K562 (cell line): ENCODE data around the gene ZNF585A. TPM values are rescaled to one million over a fixed set of nuclear protein-coding genes. Genes with fewer than 3 reads are reported as not detected.
A peak's percentile ranks its signal among the peaks of the same experiment; 100 is the strongest.

ENCODE experiments used
- ATAC-seq: fragments of 200-7000 bp; cut with Tn5 transposase; 3 replicates; pipeline ENCODE4 v1.9.1; 2020; ENCODE audit warnings: moderate library complexity
- Bru-seq: library from RNA; stranded (reverse); fragments of 400-500 nt; gene quantifications from one replicate; lab custom pipeline; 2021; lab: Mats Ljungman, UMichigan
- BruChase-seq, 2 experiments: library from RNA; stranded (reverse); fragments of 400-500 nt; gene quantifications; one replicate each; lab custom pipeline; 2021; lab: Mats Ljungman, UMichigan
- BruUV-seq: library from RNA; stranded (reverse); fragments of 400-500 nt; replicated peaks from 2 replicates; lab custom pipeline; 2021; lab: Mats Ljungman, UMichigan
- CTCF ChIA-PET: fragments of 300-600 bp; formaldehyde crosslinking; extraction: SDS; loops from one replicate; lab custom pipeline; 2021; ENCODE audit warnings: low intra/inter-chr PET ratio; lab: Yijun Ruan, JAX
- POLR2A ChIA-PET: fragments of 300-600, 350-650 bp; sonication (Branson Sonifier 250); formaldehyde crosslinking; extraction: SDS; loops from one replicate; lab custom pipeline; 2021; ENCODE audit warnings: antibody characterized with exemption, inconsistent platforms; lab: Yijun Ruan, JAX
- DNase-seq, 4 experiments: peaks; one replicate each; pipeline versions ENCODE4 v3.0.0 to v3.0.0-alpha.2; 2011 to 2018; ENCODE audit warnings: low spot score in 3 of 4, mixed read lengths in 3 of 4; ENCODE audit errors: extremely low read depth in 1 of 4
- FAIRE-seq: peaks from 2 replicates; lab custom pipeline; 2011; peaks lifted over from hg19 to GRCh38; lab: Jason Lieb, UNC
- H2AFZ ChIP-seq: 2 replicates; pipeline ENCODE4 v1.6.0; 2011; ENCODE audit warnings: low read depth, low read length, control low read depth, inconsistent platforms
- H3K27ac ChIP-seq: fragments of 200-600 bp; 3 replicates; pipeline ENCODE4 v1.8.0; 2011; ENCODE audit warnings: low read depth, mild to moderate bottlenecking, control low read depth, inconsistent platforms, low read length, moderate library complexity, mixed read lengths; ENCODE audit errors: extremely low read depth
- H3K27me3 ChIP-seq, 2 experiments: fragments of 300-600 bp in 1 of 2; 2 replicates in 1 of 2; 3 replicates in 1 of 2; pipeline versions ENCODE4 v1.6.0 to v1.8.0; 2011; ENCODE audit warnings: inconsistent platforms in 2 of 2, low read length in 2 of 2, mild to moderate bottlenecking in 1 of 2, mixed read lengths in 1 of 2, moderate library complexity in 1 of 2; ENCODE audit not compliant: control insufficient read depth in 2 of 2, insufficient read depth in 2 of 2
- H3K36me3 ChIP-seq: fragments of 300-600 bp; 3 replicates; pipeline ENCODE4 v1.8.0; 2011; ENCODE audit warnings: mild to moderate bottlenecking, low read length, inconsistent platforms; ENCODE audit not compliant: control insufficient read depth, insufficient read depth
- H3K4me1 ChIP-seq, 2 experiments: fragments of 200-600 bp in 1 of 2; replicated peaks in 1 of 2; 2 replicates in 1 of 2; 3 replicates in 1 of 2; pipeline versions ENCODE4 v1.5.1 to v1.8.0; 2011; ENCODE audit warnings: inconsistent platforms in 2 of 2, low read length in 2 of 2, mild to moderate bottlenecking in 1 of 2, mixed read lengths in 1 of 2, moderate library complexity in 1 of 2; ENCODE audit not compliant: control insufficient read depth in 2 of 2, insufficient read depth in 2 of 2
- H3K4me2 ChIP-seq: 2 replicates; pipeline ENCODE4 v1.6.1; 2011; ENCODE audit warnings: low read length, control low read depth, inconsistent platforms, mixed read lengths; ENCODE audit not compliant: insufficient read depth
- H3K4me3 ChIP-seq: fragments of 200-600 bp; sonication (generic), shearing (Covaris generic); 2 replicates; pipeline ENCODE4 v1.5.1; 2016; ENCODE audit warnings: control low read depth, inconsistent platforms
- H3K79me2 ChIP-seq: fragments of 200-600 bp; 3 replicates; pipeline ENCODE4 v1.8.0; 2011; ENCODE audit warnings: low read length, inconsistent platforms; ENCODE audit not compliant: control insufficient read depth, insufficient read depth
- H3K9ac ChIP-seq, 2 experiments: 2 replicates each; pipeline versions ENCODE4 v1.6.0 to v1.6.1; 2011; ENCODE audit warnings: low read depth in 2 of 2, low read length in 2 of 2, control low read depth in 1 of 2, inconsistent platforms in 1 of 2, mild to moderate bottlenecking in 1 of 2, mixed read lengths in 1 of 2; ENCODE audit not compliant: insufficient read depth in 1 of 2
- H3K9me1 ChIP-seq: one replicate; pipeline ENCODE4 v1.6.0; 2011; ENCODE audit warnings: inconsistent platforms, mild to moderate bottlenecking, low read length, moderate library complexity; ENCODE audit not compliant: control insufficient read depth, insufficient read depth
- H3K9me3 ChIP-seq: replicated peaks from 2 replicates; pipeline ENCODE4 v1.5.1; 2011; ENCODE audit warnings: low read depth, low read length, inconsistent platforms; ENCODE audit not compliant: control insufficient read depth, insufficient read depth
- H4K20me1 ChIP-seq: replicated peaks from 2 replicates; pipeline ENCODE4 v1.6.1; 2011; ENCODE audit warnings: low read length, inconsistent platforms, mixed read lengths; ENCODE audit not compliant: control insufficient read depth, insufficient read depth
- CREB1 ChIP-seq, 2 experiments: sonication (generic) in 1 of 2; formaldehyde crosslinking in 1 of 2; IDR thresholded peaks; 2 replicates each; pipeline versions ENCODE4 v1.6.1 to v1.8.0; 2012 to 2022; ENCODE audit warnings: inconsistent platforms in 1 of 2, mild to moderate bottlenecking in 1 of 2, missing genetic modification reagents in 1 of 2, moderate library complexity in 1 of 2
- CXXC5 ChIP-seq: fragments of 250-450 bp; sonication (Bioruptor Pico); IDR thresholded peaks from 2 replicates; pipeline ENCODE4 v1.8.0; 2022; ENCODE audit warnings: inconsistent platforms, mild to moderate bottlenecking, moderate library complexity
- KHSRP ChIP-seq: fragments of 450-650 bp; IDR thresholded peaks from 2 replicates; pipeline ENCODE4 v1.6.1; 2017
- POLR2H ChIP-seq: IDR thresholded peaks from 2 replicates; pipeline ENCODE4 v1.6.1; 2016; ENCODE audit warnings: missing genetic modification characterization, low read depth, mild to moderate bottlenecking, control low read depth, missing compliant biosample characterization, moderate library complexity
- ZBTB43 ChIP-seq: sonication (generic); formaldehyde crosslinking; IDR thresholded peaks from 2 replicates; pipeline ENCODE4 v1.8.0; 2023; ENCODE audit warnings: mild to moderate bottlenecking, missing genetic modification reagents
- ZKSCAN8 ChIP-seq: fragments of 200-800 bp; sonication (Bioruptor generic); IDR thresholded peaks from 2 replicates; pipeline ENCODE4 v1.6.1; 2016; ENCODE audit warnings: missing genetic modification characterization, missing compliant biosample characterization
- ZNF395 ChIP-seq: fragments of 200-800 bp; sonication (Bioruptor generic); IDR thresholded peaks from 2 replicates; pipeline ENCODE4 v1.6.1; 2017; ENCODE audit warnings: missing genetic modification characterization, missing compliant biosample characterization
- ZNF644 ChIP-seq: fragments of 200-800 bp; sonication (Bioruptor generic); IDR thresholded peaks from 2 replicates; pipeline ENCODE4 v1.6.1; 2016; ENCODE audit warnings: low read depth, missing genetic modification characterization, missing compliant biosample characterization
- WGBS: fragments of 100-300 bp; shearing (Covaris generic); methylation state at CpG from one replicate; pipeline ENCODE4 v1.1.6; 2016; ENCODE audit warnings: low coverage, mixed read lengths; ENCODE audit not compliant: insufficient coverage; ENCODE audit errors: missing lambda C conversion rate; 5-methylcytosine and 5-hydroxymethylcytosine counted together
- in situ Hi-C: fragments of 300-500 bp; cut with MboI; formaldehyde crosslinking; loops from 4 replicates; pipeline ENCODE4 v1.15.0; 2018; ENCODE audit warnings: inconsistent platforms, mixed read lengths
- intact Hi-C: fragments of 100-400 bp; cut with micrococcal nuclease; formaldehyde crosslinking; loops from 2 replicates; pipeline ENCODE4 v1.14.2; 2022
- long read RNA-seq, 3 experiments: library from polyadenylated mRNA in 2 of 3; library from RNA in 1 of 3; unstranded in 2 of 3; stranded (forward) in 1 of 3; transcript quantifications; one replicate each; pipeline ENCODE4 v2.0.0, GENCODE V29; 2019 to 2022
- polyA minus RNA-seq, 3 experiments: library from RNA; depleted of rRNA, polyadenylated mRNA; stranded (reverse); fragments of >200 nt; gene quantifications; 2 replicates each; pipeline ENCODE4 v1.2.3, GENCODE V29; 2011
- polyA plus RNA-seq, 8 experiments: library from polyadenylated mRNA; depleted of rRNA in 4 of 8; stranded (reverse) in 5 of 8; unstranded in 3 of 8; fragments of >200 nt; fragmentation: Nextera tagmentation in 2 of 8; fragmentation: Illumina TruSeq in 1 of 8; extraction: Ambion mirVana in 2 of 8; extraction: Trizol in 1 of 8; gene quantifications; 2 replicates each; pipeline versions ENCODE4 v1.2.1 to v1.2.3, GENCODE V29; 2011 to 2014; ENCODE audit warnings: inconsistent platforms in 1 of 8, missing spikeins in 1 of 8
- total RNA-seq, 7 experiments: library from RNA; depleted of rRNA in 6 of 7; stranded (reverse); fragments of >200 nt in 6 of 7; fragmentation: Illumina TruSeq in 2 of 7; extraction: Trizol in 2 of 7; gene quantifications; 2 replicates each; pipeline versions ENCODE4 v1.2.1 to v1.2.3, GENCODE V29; 2011 to 2021; ENCODE audit warnings: low replicate concordance in 1 of 7

The ZNF585A gene
- 1.3 and 3.3 TPM in 2 replicates for total RNA-seq (2011; cell fraction: chromatin; rRNA removed; ENCODE audit: low replicate concordance)
- total RNA-seq (2011; cell fraction: nucleolus; rRNA removed), result 0.67 and 1.4 TPM in 2 replicates
- 1.8 and 2.7 TPM in 2 replicates for total RNA-seq (2011; cell fraction: nucleoplasm; rRNA removed)
- total RNA-seq (2014; rRNA removed), result 3.0 and 5.6 TPM in 2 replicates
- 10.0 and 12.0 TPM in 2 replicates for total RNA-seq (2014; rRNA removed; fragmentation: Illumina TruSeq; extraction: Trizol)
- total RNA-seq (2015; rRNA removed; fragmentation: Illumina TruSeq; extraction: Trizol), result 5.6 and 6.3 TPM in 2 replicates
- 4.9 and 6.1 TPM in 2 replicates for total RNA-seq (2021)
- polyA plus RNA-seq (2011; rRNA removed), result 6.2 and 6.4 TPM in 2 replicates
- 2.2 and 5.2 TPM in 2 replicates for polyA plus RNA-seq (2011; cell fraction: cytosol; rRNA removed)
- 2.2 and 4.0 TPM in 2 replicates for polyA plus RNA-seq (2011; cell fraction: nucleus; rRNA removed)
- 8.8 and 14.6 TPM in 2 replicates for polyA plus RNA-seq (2012)
- polyA plus RNA-seq (2014; fragmentation: Illumina TruSeq; extraction: Trizol), result 7.1 and 8.5 TPM in 2 replicates
- 10 to 100 TPM; 29.6 to 31.0 TPM for polyA plus RNA-seq (2014; fragmentation: Nextera tagmentation; extraction: Ambion mirVana)
- 8.5 and 9.1 TPM in 2 replicates for polyA plus RNA-seq (2014; rRNA removed)
- polyA minus RNA-seq (2011; rRNA and poly(A)+ RNA removed), result 0.84 and 2.7 TPM in 2 replicates
- polyA minus RNA-seq (2011; cell fraction: cytosol; rRNA and poly(A)+ RNA removed), result 0.19 and 0.46 TPM in 2 replicates
- 0.54 and 2.1 TPM in 2 replicates for polyA minus RNA-seq (2011; cell fraction: nucleus; rRNA and poly(A)+ RNA removed)
- Bru-seq, nascent RNA, result percentile 40 among the genes with signal in this experiment
- percentile 54 among the genes with signal in this experiment for BruChase-seq, experiment 1, labeled RNA remaining after a 2-hour chase
- BruChase-seq, experiment 2, labeled RNA remaining after a 6-hour chase, result percentile 59 among the genes with signal in this experiment
- long read RNA-seq, experiment 1, full-length matches to known transcripts, result 14 of 17 reads
- long read RNA-seq, experiment 1, partial matches to known transcripts, result 0 of 17 reads
- long read RNA-seq, experiment 1, other reads (novel, unspliced or antisense), result 3 of 17 reads
- long read RNA-seq, experiment 2, full-length matches to known transcripts, result 3 of 3 reads
- long read RNA-seq, experiment 2, partial matches to known transcripts, result 0 of 3 reads
- long read RNA-seq, experiment 2, other reads (novel, unspliced or antisense), result 0 of 3 reads
- long read RNA-seq, experiment 3, transcript ZNF585A-205 (3 exons, 596 nt), result major isoform, 7 of 7 reads
- long read RNA-seq, experiment 3, partial matches to known transcripts, result 0 of 7 reads
- long read RNA-seq, experiment 3, other reads (novel, unspliced or antisense), result 0 of 7 reads

- Histone ChIP-seq H3K9ac (peak within 1 kb of the TSS in 1 of 2 experiments; percentile 55; a peak in 2 of 4 replicates), H3K4me1 (no peaks in the 10 kb centered on the region), H3K79me2 (no peaks in the 10 kb centered on the region), H3K27ac (peak within 1 kb of the TSS; percentile 40; the same call in 2 of the 3 replicates), H3K9me1 (no peaks in the 10 kb centered on the region), H2AFZ (peak within 1 kb of the TSS; percentile 92), H3K27me3 (no peaks in the 10 kb centered on the region), H3K9me3 (peaks cover 7% of the 10 kb centered on the region), H3K4me2 (peak within 1 kb of the TSS; percentile 74), H3K36me3 (no peaks in the 10 kb centered on the region), H4K20me1 (no peaks in the 10 kb centered on the region), H3K4me3 (peak within 1 kb of the TSS; percentile 47)
- intact Hi-C loops, result no loop called here
- ATAC-seq, result peak; percentile 100
- in situ Hi-C loops, result no loop called here
- peak; percentile 71 to 94 (median 80) for DNase-seq
- POLR2A ChIA-PET, result interaction anchor here (0.6 kb wide), 1 partner anchor 713 kb away, joined by 3 read pairs; no protein-coding TSS in a partner anchor
- CTCF ChIA-PET, result no interaction called here
- peak; percentile 98 for FAIRE-seq
- BruUV-seq, result no TSS peak
- 2% methylated on average over 29 of the region's 30 CpGs for WGBS
- TF ChIP-seq POLR2H (tag), result peak; percentile 59; the same call in 1 of the 2 replicates
- TF ChIP-seq ZNF644, result peak; percentile 88
- TF ChIP-seq ZKSCAN8 (CRISPR knock-in tag), result no peak
- peak; percentile 85 for TF ChIP-seq ZNF395 (CRISPR knock-in tag)
- TF ChIP-seq ZBTB43, result no peak
- TF ChIP-seq CREB1 (IDR thresholded peaks at IDR 0.05), result 0 out of 2 replicates have a peak, but pooled peaks have one; percentile 61
- no peak for TF ChIP-seq CREB1 (CRISPR knock-in tag; IDR thresholded peaks at IDR 0.05)
- peak; percentile 60 for TF ChIP-seq CXXC5 (CRISPR knock-in tag)
- no peak for TF ChIP-seq KHSRP
Measured at GRCh38 chr19:37172368-37173366, at the start of gene ZNF585A. TSS of gene ZNF585A (minus strand) at chr19:37172695. CDS start at chr19:37169910, 2,785 bp downstream.
